HG03354 (cell line): ENCODE data around the gene BEND5.

ENCODE experiments used
- ATAC-seq: cut with Tn5 transposase; IDR thresholded peaks from one replicate; pipeline ENCODE4 v1.9.1; 2021; ENCODE audit warnings: mild to moderate bottlenecking; ENCODE audit not compliant: unreplicated experiment, poor library complexity, severe bottlenecking

Gene BEND5

GRCh38 chr1:48771561-48771960 is 5.1 kb downstream of the BEND5 start:
- ATAC-seq, result no peak

GRCh38 chr1:48767975-48768510 is 8.6 kb downstream of the BEND5 start:
- ATAC-seq, result no peak

- no peak for ATAC-seq
Measured at GRCh38 chr1:48765335-48765734, 11.4 kb downstream of the BEND5 start.

- ATAC-seq, result no peak
Measured at GRCh38 chr1:48761986-48762385, 14.7 kb downstream of the BEND5 start.

GRCh38 chr1:48761411-48761810 is 15.3 kb downstream of the BEND5 start:
- no peak for ATAC-seq

- no peak for ATAC-seq
Measured at GRCh38 chr1:48760857-48761256, 15.8 kb downstream of the BEND5 start.

- no peak for ATAC-seq
Measured at GRCh38 chr1:48758976-48759375, 17.7 kb downstream of the BEND5 start.

- no peak for ATAC-seq
Measured at GRCh38 chr1:48757363-48757762, 19.3 kb downstream of the BEND5 start.

GRCh38 chr1:48756683-48757316 is 19.9 kb downstream of the BEND5 start:
- ATAC-seq, result no peak

- no peak for ATAC-seq
Measured at GRCh38 chr1:48753293-48753692, 23.4 kb downstream of the BEND5 start.

- ATAC-seq, result peak; percentile 94
Measured at GRCh38 chr1:48750109-48750508, 26.6 kb downstream of the BEND5 start.

GRCh38 chr1:48749068-48749467 is 27.6 kb downstream of the BEND5 start:
- ATAC-seq, result no peak

GRCh38 chr1:48746906-48747305 is 29.8 kb downstream of the BEND5 start:
- ATAC-seq, result no peak

- no peak for ATAC-seq
Measured at GRCh38 chr1:48744032-48744431, 32.7 kb downstream of the BEND5 start.

- no peak for ATAC-seq
Measured at GRCh38 chr1:48743480-48743879, 33.2 kb downstream of the BEND5 start.

GRCh38 chr1:48741380-48741779 is 35.3 kb downstream of the BEND5 start:
- no peak for ATAC-seq

GRCh38 chr1:48740621-48741020 is 36.1 kb downstream of the BEND5 start:
- ATAC-seq, result no peak

GRCh38 chr1:48739091-48739490 is 37.6 kb downstream of the BEND5 start:
- ATAC-seq, result no peak

GRCh38 chr1:48738356-48738755 is 38.3 kb downstream of the BEND5 start:
- ATAC-seq, result no peak

- no peak for ATAC-seq
Measured at GRCh38 chr1:48735796-48736195, 40.9 kb downstream of the BEND5 start.

- ATAC-seq, result peak; percentile 69
Measured at GRCh38 chr1:48730164-48730910, 46.4 kb downstream of the BEND5 start.
